Measurements from ENCODE around the gene TRABD2B.

TRABD2B gene

GRCh38 chr1:47997289-47998200, at the start of gene TRABD2B:
Gene TRABD2B, minus strand, starts transcription at chr1:47997385.
- ATAC-seq (replicated peaks; ENCODE audit: extremely low read depth, poor library complexity, severe bottlenecking) (no peak), DNase-seq (ENCODE audit: low spot score in 2 of 2) (peak; percentile 23 to 49)
- Mint-ChIP-seq H3K27me3 (peaks cover 80% of the 10 kb centered on the region), H3K27ac (ENCODE audit: low read depth) (no peak within 1 kb of the TSS), H3K4me3 (peak within 1 kb of the TSS; percentile 66), H3K36me3 (ENCODE audit: insufficient read depth) (peaks cover 1% of the 10 kb centered on the region), H3K9me3 (no peaks in the 10 kb centered on the region), H3K4me1 (peaks cover 8% of the 10 kb centered on the region)

- H3K4me1 Mint-ChIP-seq, result no peaks in the 10 kb centered on the region
- no peak for ATAC-seq (replicated peaks; ENCODE audit: extremely low read depth, poor library complexity, severe bottlenecking)
- peaks cover 5% of the 10 kb centered on the region for H3K9me3 Mint-ChIP-seq
- no peaks in the 10 kb centered on the region for H3K36me3 Mint-ChIP-seq (ENCODE audit: insufficient read depth)
- DNase-seq (ENCODE audit: low spot score in 2 of 2), result no peak
- no peak overlapping the region for H3K27ac Mint-ChIP-seq (ENCODE audit: low read depth)
- peaks cover 32% of the 10 kb centered on the region for H3K27me3 Mint-ChIP-seq
- H3K4me3 Mint-ChIP-seq, result no peak overlapping the region
These were observed 47.1 kb upstream of the TRABD2B start for GRCh38 chr1:48044311-48044710.

- Mint-ChIP-seq H3K27me3 (peaks cover 32% of the 10 kb centered on the region), H3K36me3 (ENCODE audit: insufficient read depth) (no peaks in the 10 kb centered on the region), H3K9me3 (peaks cover 5% of the 10 kb centered on the region), H3K4me3 (no peak overlapping the region), H3K27ac (ENCODE audit: low read depth) (no peak overlapping the region), H3K4me1 (no peaks in the 10 kb centered on the region)
- ATAC-seq (replicated peaks; ENCODE audit: extremely low read depth, poor library complexity, severe bottlenecking) (no peak), DNase-seq (ENCODE audit: low spot score in 2 of 2) (no peak)
These were observed 46.4 kb upstream of the TRABD2B start for GRCh38 chr1:48043622-48044021.

GRCh38 chr1:48040154-48040553, 43.0 kb upstream of the TRABD2B start:
- ATAC-seq (replicated peaks; ENCODE audit: extremely low read depth, poor library complexity, severe bottlenecking) (no peak), DNase-seq (ENCODE audit: low spot score in 2 of 2) (no peak)
- no peak overlapping the region for H3K27ac Mint-ChIP-seq (ENCODE audit: low read depth)
- H3K9me3 Mint-ChIP-seq, result no peaks in the 10 kb centered on the region
- no peaks in the 10 kb centered on the region for H3K4me1 Mint-ChIP-seq
- H3K36me3 Mint-ChIP-seq (ENCODE audit: insufficient read depth), result no peaks in the 10 kb centered on the region
- H3K4me3 Mint-ChIP-seq, result no peak overlapping the region
- peaks cover 39% of the 10 kb centered on the region for H3K27me3 Mint-ChIP-seq

GRCh38 chr1:48039088-48040054, 42.2 kb upstream of the TRABD2B start:
- Mint-ChIP-seq H3K9me3 (no peaks in the 10 kb centered on the region), H3K27me3 (peaks cover 39% of the 10 kb centered on the region), H3K27ac (ENCODE audit: low read depth) (no peak overlapping the region), H3K36me3 (ENCODE audit: insufficient read depth) (no peaks in the 10 kb centered on the region), H3K4me3 (no peak overlapping the region), H3K4me1 (no peaks in the 10 kb centered on the region)
- DNase-seq (ENCODE audit: low spot score in 2 of 2), result no peak
- ATAC-seq (replicated peaks; ENCODE audit: extremely low read depth, poor library complexity, severe bottlenecking), result no peak

- no peaks in the 10 kb centered on the region for H3K9me3 Mint-ChIP-seq
- ATAC-seq (replicated peaks; ENCODE audit: extremely low read depth, poor library complexity, severe bottlenecking) (no peak), DNase-seq (ENCODE audit: low spot score in 2 of 2) (no peak)
- H3K4me1 Mint-ChIP-seq, result no peaks in the 10 kb centered on the region
- H3K36me3 Mint-ChIP-seq (ENCODE audit: insufficient read depth), result no peaks in the 10 kb centered on the region
- H3K4me3 Mint-ChIP-seq, result no peak overlapping the region
- H3K27me3 Mint-ChIP-seq, result peaks cover 39% of the 10 kb centered on the region
- no peak overlapping the region for H3K27ac Mint-ChIP-seq (ENCODE audit: low read depth)
These were observed 41.1 kb upstream of the TRABD2B start for GRCh38 chr1:48038270-48038767.

- Mint-ChIP-seq H3K36me3 (ENCODE audit: insufficient read depth) (no peaks in the 10 kb centered on the region), H3K9me3 (no peaks in the 10 kb centered on the region), H3K27ac (ENCODE audit: low read depth) (no peak overlapping the region), H3K4me1 (no peaks in the 10 kb centered on the region), H3K4me3 (no peak overlapping the region), H3K27me3 (peaks cover 39% of the 10 kb centered on the region)
- no peak for ATAC-seq (replicated peaks; ENCODE audit: extremely low read depth, poor library complexity, severe bottlenecking)
- DNase-seq (ENCODE audit: low spot score in 2 of 2), result no peak
These were observed 39.6 kb upstream of the TRABD2B start for GRCh38 chr1:48036710-48037355.

GRCh38 chr1:48035371-48036141, 38.4 kb upstream of the TRABD2B start:
- ATAC-seq (replicated peaks; ENCODE audit: extremely low read depth, poor library complexity, severe bottlenecking) (no peak), DNase-seq (ENCODE audit: low spot score in 2 of 2) (no peak)
- no peaks in the 10 kb centered on the region for H3K36me3 Mint-ChIP-seq (ENCODE audit: insufficient read depth)
- H3K9me3 Mint-ChIP-seq, result no peaks in the 10 kb centered on the region
- H3K27me3 Mint-ChIP-seq, result peaks cover 47% of the 10 kb centered on the region
- no peak overlapping the region for H3K4me3 Mint-ChIP-seq
- no peak overlapping the region for H3K27ac Mint-ChIP-seq (ENCODE audit: low read depth)
- H3K4me1 Mint-ChIP-seq, result no peaks in the 10 kb centered on the region

- Mint-ChIP-seq H3K4me1 (no peaks in the 10 kb centered on the region), H3K27me3 (peaks cover 46% of the 10 kb centered on the region), H3K9me3 (no peaks in the 10 kb centered on the region), H3K27ac (ENCODE audit: low read depth) (no peak overlapping the region), H3K36me3 (ENCODE audit: insufficient read depth) (no peaks in the 10 kb centered on the region), H3K4me3 (no peak overlapping the region)
- ATAC-seq (replicated peaks; ENCODE audit: extremely low read depth, poor library complexity, severe bottlenecking) (no peak), DNase-seq (ENCODE audit: low spot score in 2 of 2) (no peak)
These were observed 36.4 kb upstream of the TRABD2B start for GRCh38 chr1:48033495-48034045.

- DNase-seq (ENCODE audit: low spot score in 2 of 2) (no peak), ATAC-seq (replicated peaks; ENCODE audit: extremely low read depth, poor library complexity, severe bottlenecking) (no peak)
- no peak overlapping the region for H3K4me3 Mint-ChIP-seq
- H3K4me1 Mint-ChIP-seq, result no peaks in the 10 kb centered on the region
- H3K27ac Mint-ChIP-seq (ENCODE audit: low read depth), result no peak overlapping the region
- no peaks in the 10 kb centered on the region for H3K9me3 Mint-ChIP-seq
- H3K36me3 Mint-ChIP-seq (ENCODE audit: insufficient read depth), result no peaks in the 10 kb centered on the region
- H3K27me3 Mint-ChIP-seq, result peaks cover 32% of the 10 kb centered on the region
These were observed 34.5 kb upstream of the TRABD2B start for GRCh38 chr1:48031676-48032075.

- Mint-ChIP-seq H3K4me3 (no peak overlapping the region), H3K4me1 (no peaks in the 10 kb centered on the region), H3K27me3 (peaks cover 23% of the 10 kb centered on the region), H3K36me3 (ENCODE audit: insufficient read depth) (no peaks in the 10 kb centered on the region), H3K27ac (ENCODE audit: low read depth) (no peak overlapping the region), H3K9me3 (no peaks in the 10 kb centered on the region)
- DNase-seq (ENCODE audit: low spot score in 2 of 2) (no peak), ATAC-seq (replicated peaks; ENCODE audit: extremely low read depth, poor library complexity, severe bottlenecking) (no peak)
These were observed 33.6 kb upstream of the TRABD2B start for GRCh38 chr1:48030696-48031365.
